Measurements from ENCODE around the gene FRMPD3.

DNA sequence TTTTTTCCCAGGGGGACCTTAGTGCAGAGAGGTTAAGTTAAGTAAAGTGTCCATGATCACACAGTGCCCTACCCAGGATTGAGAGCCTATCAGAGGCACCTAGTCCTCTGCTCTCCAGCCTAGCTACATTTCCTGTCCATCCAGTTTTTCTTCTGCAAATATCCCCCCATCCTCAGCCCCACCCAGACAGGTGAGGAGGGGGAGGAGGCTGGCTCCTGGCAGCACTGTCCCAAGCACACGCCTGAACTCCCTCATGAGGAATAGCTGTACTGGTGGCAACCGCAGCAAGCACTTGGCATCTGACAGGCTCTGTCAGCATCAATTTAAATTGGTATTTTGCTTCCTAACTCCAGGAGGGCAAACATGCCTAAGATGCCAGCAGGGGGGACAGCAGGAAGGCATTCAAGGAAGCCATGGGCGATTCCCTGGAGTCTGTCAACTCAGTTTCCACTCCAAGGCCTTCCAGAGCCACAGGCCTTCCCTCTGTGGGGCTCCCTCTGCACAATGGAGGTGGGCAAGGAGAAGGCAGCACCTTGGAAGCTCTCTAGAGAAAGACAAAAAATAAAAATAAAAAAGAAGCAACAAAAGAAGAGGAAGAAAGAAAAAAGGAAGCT, 6.4 kb upstream of the FRMPD3 start:
- TF ChIP-seq FOXK1 (CRISPR knock-in tag; IDR thresholded peaks at IDR 0.05) (no peak), ZNF263 (CRISPR knock-in tag; IDR thresholded peaks at IDR 0.05; ENCODE audit: low read depth) (no peak), FOXJ3 (CRISPR knock-in tag; IDR thresholded peaks at IDR 0.05; ENCODE audit: borderline replicate concordance) (no peak), ZNF416 (CRISPR knock-in tag; IDR thresholded peaks at IDR 0.05) (no peak), SOX15 (CRISPR knock-in tag; IDR thresholded peaks at IDR 0.05) (no peak)
- TF ChIP-seq, protein P1, sequence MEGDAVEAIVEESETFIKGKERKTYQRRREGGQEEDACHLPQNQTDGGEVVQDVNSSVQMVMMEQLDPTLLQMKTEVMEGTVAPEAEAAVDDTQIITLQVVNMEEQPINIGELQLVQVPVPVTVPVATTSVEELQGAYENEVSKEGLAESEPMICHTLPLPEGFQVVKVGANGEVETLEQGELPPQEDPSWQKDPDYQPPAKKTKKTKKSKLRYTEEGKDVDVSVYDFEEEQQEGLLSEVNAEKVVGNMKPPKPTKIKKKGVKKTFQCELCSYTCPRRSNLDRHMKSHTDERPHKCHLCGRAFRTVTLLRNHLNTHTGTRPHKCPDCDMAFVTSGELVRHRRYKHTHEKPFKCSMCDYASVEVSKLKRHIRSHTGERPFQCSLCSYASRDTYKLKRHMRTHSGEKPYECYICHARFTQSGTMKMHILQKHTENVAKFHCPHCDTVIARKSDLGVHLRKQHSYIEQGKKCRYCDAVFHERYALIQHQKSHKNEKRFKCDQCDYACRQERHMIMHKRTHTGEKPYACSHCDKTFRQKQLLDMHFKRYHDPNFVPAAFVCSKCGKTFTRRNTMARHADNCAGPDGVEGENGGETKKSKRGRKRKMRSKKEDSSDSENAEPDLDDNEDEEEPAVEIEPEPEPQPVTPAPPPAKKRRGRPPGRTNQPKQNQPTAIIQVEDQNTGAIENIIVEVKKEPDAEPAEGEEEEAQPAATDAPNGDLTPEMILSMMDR (IDR thresholded peaks at IDR 0.05): no peak
- TF ChIP-seq, protein P2, sequence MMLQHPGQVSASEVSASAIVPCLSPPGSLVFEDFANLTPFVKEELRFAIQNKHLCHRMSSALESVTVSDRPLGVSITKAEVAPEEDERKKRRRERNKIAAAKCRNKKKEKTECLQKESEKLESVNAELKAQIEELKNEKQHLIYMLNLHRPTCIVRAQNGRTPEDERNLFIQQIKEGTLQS (CRISPR knock-in tag; conservative IDR thresholded peaks at IDR 0.05): no peak
- TF ChIP-seq, protein P3, sequence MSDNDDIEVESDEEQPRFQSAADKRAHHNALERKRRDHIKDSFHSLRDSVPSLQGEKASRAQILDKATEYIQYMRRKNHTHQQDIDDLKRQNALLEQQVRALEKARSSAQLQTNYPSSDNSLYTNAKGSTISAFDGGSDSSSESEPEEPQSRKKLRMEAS (CRISPR knock-in tag; IDR thresholded peaks at IDR 0.05): no peak
